SHP77 treated with DMSO at 0.1 percent for 48 hours (cell line): ENCODE data around the gene TP53TG3D.
"Not testable (repeated sequence)": the region's sequence is repeated elsewhere in the genome, so short reads cannot be mapped to it uniquely, and the experiment has no call there.

ENCODE experiments used
- DNase-seq: peaks from one replicate; lab custom pipeline; 2025; lab: John Stamatoyannopoulos, UW

Gene TP53TG3D, protein sequence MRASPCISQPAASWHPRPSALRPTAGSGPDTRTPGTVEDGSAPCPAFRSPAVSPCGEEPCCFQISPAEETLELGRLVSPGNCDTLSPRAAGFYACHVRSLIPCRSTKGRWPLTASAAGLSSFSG

DNA sequence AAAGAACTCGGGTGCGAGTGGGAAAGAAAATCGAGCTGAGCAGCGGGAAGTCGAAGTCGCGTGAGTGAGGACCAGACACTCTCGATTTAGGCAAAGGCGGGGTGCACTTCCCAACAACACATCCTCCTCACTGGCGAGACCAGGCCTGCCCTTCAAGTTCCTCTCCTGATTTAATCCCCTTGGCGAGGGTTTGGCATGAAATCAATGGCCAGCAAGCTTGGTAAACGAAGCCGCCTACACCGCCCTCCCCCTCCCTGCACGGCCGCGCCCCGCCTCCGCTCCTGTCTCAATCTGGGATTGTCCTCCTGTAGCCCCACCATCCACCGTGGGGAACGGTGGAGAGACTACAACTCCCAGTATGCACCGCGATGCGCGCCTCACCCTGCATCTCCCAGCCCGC lies at the start of gene TP53TG3D:
Gene TP53TG3D (plus strand): TSS at position 301 of the 400 bp plus-strand sequence. CDS start 68 bp downstream, at position 369.
- not testable (repeated sequence) for DNase-seq

DNA sequence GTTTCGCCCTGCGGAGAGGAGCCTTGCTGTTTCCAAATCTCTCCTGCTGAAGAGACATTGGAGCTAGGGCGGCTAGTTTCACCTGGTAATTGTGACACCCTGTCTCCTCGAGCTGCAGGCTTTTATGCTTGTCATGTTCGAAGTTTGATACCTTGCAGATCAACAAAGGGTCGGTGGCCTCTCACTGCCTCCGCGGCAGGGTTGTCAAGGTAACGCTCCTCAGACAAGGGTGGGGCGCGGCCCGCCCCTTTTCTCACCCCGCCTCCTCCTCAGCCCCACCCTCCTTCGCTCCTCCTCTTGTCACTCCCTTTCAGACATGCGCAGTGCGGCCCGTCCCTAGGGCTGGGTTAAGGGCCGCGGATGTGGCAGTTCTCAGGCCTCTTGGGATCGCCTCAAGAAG lies 421 bp downstream of the TP53TG3D start:
- DNase-seq = not testable (repeated sequence)

DNA sequence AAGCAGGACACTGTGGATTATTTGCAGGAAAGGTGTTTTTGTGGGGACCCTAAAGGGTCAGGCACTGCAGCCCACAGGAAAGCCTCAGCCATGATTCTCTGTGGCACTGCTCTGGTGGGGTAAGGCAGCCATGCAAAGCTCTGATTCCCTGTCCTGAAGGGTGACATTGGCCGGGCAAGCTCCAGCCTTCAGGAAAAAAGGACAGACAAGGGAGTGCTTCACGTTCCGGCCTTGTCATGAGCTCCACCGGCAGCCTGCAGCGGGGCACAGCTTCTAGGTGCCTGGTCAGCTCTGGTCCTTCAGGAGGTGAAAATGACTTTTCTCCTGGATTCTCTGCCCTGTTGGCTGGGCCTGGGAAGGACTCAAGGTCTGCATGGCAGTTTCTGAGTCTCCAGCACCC lies 8.4 kb downstream of the TP53TG3D start:
- not testable (repeated sequence) for DNase-seq

DNA sequence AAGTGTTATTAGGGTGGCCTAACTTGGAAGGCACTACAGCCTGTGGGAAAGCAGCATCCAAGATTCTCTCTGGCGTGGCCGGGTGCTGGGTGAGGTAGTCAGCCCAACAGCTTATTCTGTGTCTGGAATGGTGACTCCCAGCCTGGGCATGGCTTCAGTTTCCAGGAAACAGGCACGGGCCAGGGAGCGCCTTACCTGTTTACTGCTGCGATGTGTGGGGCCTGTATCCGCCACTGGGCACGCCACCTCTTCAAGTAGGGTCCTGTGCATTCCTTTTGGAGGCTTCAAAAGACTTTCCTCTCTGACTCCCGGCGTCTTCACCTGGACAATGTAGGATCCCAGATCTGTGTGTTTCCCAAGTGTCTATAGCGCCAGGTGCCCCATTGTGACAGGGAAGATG lies 10.5 kb downstream of the TP53TG3D start:
- not testable (repeated sequence) for DNase-seq

DNA sequence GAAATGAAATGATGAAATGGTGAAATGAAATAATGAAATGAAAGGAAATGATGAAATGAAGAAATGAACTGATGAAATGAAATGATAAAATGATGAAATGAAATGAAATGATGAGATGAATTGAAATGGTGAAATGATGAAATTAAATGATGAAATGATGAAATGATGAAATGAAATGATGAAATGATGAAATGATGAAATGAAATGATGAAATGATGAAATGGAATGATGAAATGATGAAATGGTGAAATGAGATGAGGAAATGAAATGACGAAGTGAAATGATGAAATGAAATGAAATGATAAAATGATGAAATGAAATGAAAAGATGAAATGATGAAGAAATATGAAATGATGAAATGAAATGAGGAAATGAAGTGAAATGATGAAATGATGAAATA lies 28.8 kb downstream of the TP53TG3D start:
- not testable (repeated sequence) for DNase-seq

DNA sequence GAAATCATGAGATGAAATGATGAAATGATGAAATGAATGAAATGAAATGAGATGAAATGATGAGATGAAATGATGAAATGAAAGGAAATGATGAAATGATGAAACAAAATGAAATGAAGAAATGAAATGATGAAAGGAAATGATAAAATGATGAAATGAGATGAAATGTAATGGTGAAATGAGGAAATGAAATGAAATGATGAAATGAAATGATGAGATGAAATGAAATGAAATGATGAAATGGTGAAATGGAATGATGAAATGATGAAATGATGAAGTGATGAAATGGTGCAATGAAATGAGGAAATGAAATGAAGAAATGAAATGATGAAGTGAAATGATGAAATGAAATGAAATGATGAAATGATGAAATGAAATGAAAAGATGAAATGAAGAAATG lies 29.9 kb downstream of the TP53TG3D start:
- DNase-seq = not testable (repeated sequence)

DNA sequence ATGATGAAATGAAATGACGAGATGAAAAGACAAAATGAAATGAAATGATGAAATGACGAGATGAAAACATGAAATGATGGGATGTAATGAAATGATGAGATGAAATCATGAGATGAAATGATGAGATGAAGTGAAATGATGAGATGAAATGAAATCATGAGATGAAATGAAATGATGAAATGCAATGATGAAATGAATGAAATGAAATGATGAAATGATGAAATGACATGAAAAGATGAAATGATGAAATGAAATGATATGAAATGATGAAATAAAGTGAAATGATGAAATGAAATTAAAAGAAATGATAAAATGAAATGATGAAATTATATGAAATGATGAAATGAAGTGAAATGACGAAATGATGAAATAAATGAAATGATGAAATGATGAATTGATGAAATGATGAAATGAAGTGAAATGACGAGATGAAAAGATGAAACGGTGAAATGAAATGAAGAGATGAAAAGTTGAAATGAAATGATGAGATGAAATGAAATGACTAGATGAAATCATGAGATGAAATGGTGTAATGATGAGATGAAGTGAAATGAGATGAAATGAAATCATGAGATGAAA lies 30.9 kb downstream of the TP53TG3D start:
- DNase-seq = not testable (repeated sequence)

DNA sequence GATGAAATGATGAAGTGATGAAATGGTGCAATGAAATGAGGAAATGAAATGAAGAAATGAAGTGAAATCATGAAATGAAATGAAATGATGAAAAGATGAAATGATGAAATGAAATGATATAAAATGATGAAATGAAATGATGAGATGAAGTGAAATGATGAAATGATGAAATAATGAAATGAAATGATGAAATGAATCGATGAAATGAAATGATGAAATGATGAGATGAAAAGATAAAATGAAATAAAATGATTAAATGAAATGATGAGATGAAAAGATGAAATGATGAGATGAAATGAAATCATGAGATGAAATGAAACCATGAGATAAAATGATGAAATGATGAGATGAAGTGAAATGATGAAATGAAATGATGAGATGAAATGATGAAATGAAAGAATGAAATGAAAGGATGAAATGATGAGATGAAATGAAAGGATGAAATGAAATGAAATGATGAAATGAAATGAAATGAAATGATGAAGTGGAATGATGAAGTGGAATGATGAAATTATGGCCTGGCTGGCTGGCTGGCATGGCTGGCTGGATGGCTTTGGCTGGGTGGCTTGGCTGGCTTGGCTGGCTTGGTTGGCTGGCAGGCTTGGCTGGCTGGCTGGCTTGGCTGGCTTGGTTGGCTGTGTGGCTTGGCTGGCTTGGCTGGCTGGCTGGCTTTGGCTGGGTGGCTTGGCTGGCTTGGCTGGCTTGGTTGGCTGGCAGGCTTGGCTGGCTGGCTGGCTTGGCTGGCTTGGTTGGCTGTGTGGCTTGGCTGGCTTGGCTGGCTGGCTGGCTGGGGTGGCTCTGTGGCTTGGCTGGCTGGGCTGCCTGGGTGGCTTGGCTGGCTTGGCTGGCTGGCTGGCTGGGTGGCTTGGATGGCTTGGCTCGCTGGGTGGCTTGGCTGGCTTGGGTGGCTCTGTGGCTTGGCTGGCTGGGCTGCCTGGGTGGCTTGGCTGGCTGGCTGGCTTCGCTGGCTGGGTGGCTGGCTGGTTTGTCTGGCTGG lies 32.0 kb downstream of the TP53TG3D start:
- DNase-seq = not testable (repeated sequence)

DNA sequence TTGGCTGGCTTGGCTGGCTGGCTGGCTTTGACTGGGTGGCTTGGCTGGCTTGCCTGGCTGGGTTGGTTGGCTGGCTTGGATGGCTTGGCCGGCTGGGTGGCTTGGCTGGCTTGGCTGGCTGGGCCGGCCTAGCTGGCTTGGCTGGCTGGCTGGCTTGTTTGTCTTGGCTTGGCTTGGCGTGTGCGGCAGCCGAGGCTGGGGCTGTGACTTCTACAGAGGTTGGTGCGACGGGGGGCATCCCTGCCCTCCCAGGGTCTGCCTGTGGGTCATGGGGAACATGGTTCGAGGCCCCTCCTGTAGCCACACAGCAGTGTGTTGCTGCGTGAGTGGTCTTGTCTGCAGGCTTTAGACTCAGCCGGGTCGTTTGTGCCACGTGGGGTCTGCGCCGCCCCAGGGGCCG lies 33.1 kb downstream of the TP53TG3D start:
- not testable (repeated sequence) for DNase-seq

DNA sequence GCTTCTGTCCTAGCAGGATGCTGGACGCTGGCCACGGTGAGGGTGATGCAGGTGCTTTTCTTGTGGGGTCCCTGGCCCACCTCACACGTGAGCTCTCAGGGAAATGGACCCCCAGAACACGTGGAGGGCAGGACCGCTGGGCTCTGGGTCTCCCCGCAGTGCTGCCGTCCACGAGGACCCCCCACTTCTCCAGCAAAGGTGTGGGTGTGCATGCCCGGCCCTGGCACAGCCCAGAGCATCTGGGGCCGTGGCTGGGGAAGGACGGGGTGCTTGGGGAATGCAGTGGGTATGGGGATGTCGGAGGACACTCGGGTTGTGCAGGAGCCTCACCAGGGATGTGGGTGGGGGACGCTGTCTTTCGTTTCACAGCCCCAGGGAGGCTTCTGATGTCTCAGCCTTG lies 34.7 kb downstream of the TP53TG3D start:
- DNase-seq = not testable (repeated sequence)

DNA sequence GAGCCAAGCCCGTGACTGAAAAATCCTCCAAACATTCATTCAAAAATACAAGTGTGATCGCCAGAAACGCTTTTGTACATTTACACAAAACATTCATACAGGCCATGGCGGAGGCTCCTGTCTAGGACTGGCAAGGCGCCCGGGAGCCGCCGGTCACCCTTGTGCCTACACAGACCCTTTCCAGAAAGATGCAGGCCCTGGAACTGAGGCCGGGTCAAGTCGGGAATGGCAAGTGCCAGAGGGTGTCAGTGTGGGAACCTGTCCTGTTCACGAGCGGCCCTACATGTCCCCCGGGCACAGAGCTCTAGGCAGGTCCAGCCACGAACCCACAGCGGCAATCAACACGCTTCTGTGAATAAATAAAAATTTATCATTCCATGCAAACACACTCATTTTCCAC lies 36.1 kb downstream of the TP53TG3D start:
- DNase-seq = not testable (repeated sequence)

DNA sequence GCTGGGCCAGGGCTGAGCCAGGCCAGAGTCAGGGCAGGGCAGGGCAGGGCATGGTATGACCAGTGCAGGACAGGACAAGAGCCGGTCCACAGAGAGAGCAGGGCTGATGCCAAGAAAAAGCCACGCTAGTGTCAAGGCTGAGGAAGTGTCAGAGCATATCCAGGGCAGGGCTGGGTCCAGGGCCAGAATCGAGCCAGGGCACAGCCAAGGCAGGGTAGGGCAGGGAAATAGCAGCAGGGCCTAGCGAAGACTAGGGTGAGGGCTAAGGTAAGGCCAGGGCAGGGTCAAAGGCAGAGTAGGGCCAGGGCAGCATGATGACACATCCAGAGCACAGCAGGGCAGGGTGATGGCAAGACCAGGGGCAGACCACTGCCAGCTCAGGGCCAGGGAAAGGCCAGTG lies 49.7 kb downstream of the TP53TG3D start:
- not testable (repeated sequence) for DNase-seq
